Natural killer cell (primary cell): ENCODE measurements around the gene DARS1. TPM values are rescaled to one million over a fixed set of nuclear protein-coding genes. Genes with fewer than 3 reads are reported as not detected.
"Not testable (repeated sequence)": the region's sequence is repeated elsewhere in the genome, so short reads cannot be mapped to it uniquely, and the experiment has no call there.

Experiments
- ATAC-seq, 3 donors: fragments of 150-1000 bp in 2 of 3; fragments of 200-7000 bp in 1 of 3; cut with Tn5 transposase; 1 replicate in 1 of 3; 2 replicates in 2 of 3; pipeline ENCODE4 v1.10.0; 2021; ENCODE audit warnings: mild to moderate bottlenecking in 2 of 3, moderate library complexity in 2 of 3
- DNase-seq, 2 donors: peaks; one replicate each; pipeline versions ENCODE4 v3.0.0 to v3.0.0-alpha.2; 2013 to 2021; ENCODE audit warnings: mixed read lengths in 1 of 2
- H3K27ac ChIP-seq: one replicate; pipeline ENCODE4 v1.5.1; 2013; ENCODE audit warnings: mild to moderate bottlenecking, low read length
- H3K27me3 ChIP-seq: one replicate; pipeline ENCODE4 v1.6.1; 2013; ENCODE audit warnings: low read length; ENCODE audit not compliant: control insufficient read depth, insufficient read depth
- H3K36me3 ChIP-seq: one replicate; pipeline ENCODE4 v1.6.1; 2013; ENCODE audit warnings: low read length; ENCODE audit not compliant: control insufficient read depth, insufficient read depth
- H3K4me1 ChIP-seq: one replicate; pipeline ENCODE4 v1.6.1; 2013; ENCODE audit warnings: low read length; ENCODE audit not compliant: control insufficient read depth, insufficient read depth
- H3K4me3 ChIP-seq: one replicate; pipeline ENCODE4 v1.5.1; 2013; ENCODE audit warnings: low read length
- H3K9me3 ChIP-seq: one replicate; pipeline ENCODE4 v1.6.1; 2013; ENCODE audit warnings: low read length; ENCODE audit not compliant: control insufficient read depth, insufficient read depth
- H3K27ac Mint-ChIP-seq, 2 donors: one replicate each; pipeline ENCODE4 v1.8.0; 2022; ENCODE audit warnings: mild to moderate bottlenecking in 2 of 2, mixed read lengths in 2 of 2, moderate library complexity in 1 of 2
- H3K27me3 Mint-ChIP-seq, 2 donors: one replicate each; pipeline ENCODE4 v1.8.0; 2022; ENCODE audit warnings: low read depth in 2 of 2, mixed read lengths in 2 of 2
- H3K36me3 Mint-ChIP-seq: one replicate; pipeline ENCODE4 v1.8.0; 2022; ENCODE audit warnings: mixed read lengths
- H3K4me1 Mint-ChIP-seq, 2 donors: one replicate each; pipeline ENCODE4 v1.8.0; 2022; ENCODE audit warnings: mixed read lengths in 2 of 2
- H3K4me3 Mint-ChIP-seq: one replicate; pipeline ENCODE4 v1.8.0; 2022; ENCODE audit warnings: mild to moderate bottlenecking, moderate library complexity, mixed read lengths
- H3K9me3 Mint-ChIP-seq, 2 donors: one replicate each; pipeline ENCODE4 v1.8.0; 2022; ENCODE audit warnings: mixed read lengths in 2 of 2
- CTCF ChIP-seq: fragments of 200-600 bp; IDR thresholded peaks from one replicate; pipeline ENCODE4 v1.8.0; 2022; ENCODE audit warnings: antibody characterized with exemption
- WGBS: methylation state at CpG from one replicate; pipeline ENCODE4 v1.1.7; 2013; ENCODE audit warnings: missing lambda C conversion rate; ENCODE audit not compliant: insufficient coverage; 5-methylcytosine and 5-hydroxymethylcytosine counted together
- intact Hi-C: fragments of 100-400 bp; cut with micrococcal nuclease; formaldehyde crosslinking; loops from one replicate; pipeline ENCODE4 v1.14.2; 2022
- total RNA-seq, 4 donors: library from RNA; stranded (reverse); fragments of 120-200 nt in 1 of 4; gene quantifications; one replicate each; pipeline versions ENCODE4 v1.2.3 to v1.2.4, GENCODE V29; 2013 to 2022

DARS1 gene
- total RNA-seq, 3 donors from 2014 or later (not counting 1 experiment from before 2014, with no cell fraction given) = 28.4 to 31.3 (median 30.3) TPM

DNA sequence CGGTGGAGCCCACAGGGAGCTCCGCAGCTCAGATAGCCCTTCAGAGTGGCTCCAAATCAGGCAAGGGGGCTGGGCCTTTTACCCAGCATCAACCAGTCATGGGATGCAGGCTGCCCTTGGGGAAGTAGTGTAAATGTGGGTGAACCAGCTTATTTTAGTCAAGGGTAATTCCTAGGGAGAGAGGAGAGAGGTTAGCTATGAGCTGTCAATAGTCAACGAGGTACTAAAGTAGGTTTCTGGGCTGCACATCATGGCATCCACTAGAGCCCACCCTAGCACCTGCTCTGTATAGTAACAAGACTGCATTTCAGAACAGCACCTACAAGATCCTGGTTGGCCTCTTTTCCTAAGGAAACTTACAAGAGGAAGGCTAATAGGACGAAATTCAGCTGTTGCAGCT, 99.7 kb downstream of the DARS1 start:
- DNase-seq = no peak
- intact Hi-C loops = no loop called here
- peaks cover 0 to 2% of the 10 kb centered on the region in 2 donors for H3K9me3 Mint-ChIP-seq
- no peak overlapping the region for H3K27ac Mint-ChIP-seq
- 84% methylated on average over 4 of the region's 4 CpGs for WGBS
- no peaks in the 10 kb centered on the region for H3K36me3 Mint-ChIP-seq
- H3K4me3 Mint-ChIP-seq = no peak overlapping the region
- no peak overlapping the region for H3K4me3 ChIP-seq
- H3K4me1 Mint-ChIP-seq = no peaks in the 10 kb centered on the region
- H3K36me3 ChIP-seq = no peaks in the 10 kb centered on the region
- no peaks in the 10 kb centered on the region for H3K4me1 ChIP-seq
- ATAC-seq = no peak
- H3K27me3 Mint-ChIP-seq = peaks cover 10 to 25% of the 10 kb centered on the region in 2 donors
- peaks cover 2% of the 10 kb centered on the region for H3K27me3 ChIP-seq
- no peak for TF ChIP-seq CTCF
- H3K27ac ChIP-seq = no peak overlapping the region
- no peaks in the 10 kb centered on the region for H3K9me3 ChIP-seq

DNA sequence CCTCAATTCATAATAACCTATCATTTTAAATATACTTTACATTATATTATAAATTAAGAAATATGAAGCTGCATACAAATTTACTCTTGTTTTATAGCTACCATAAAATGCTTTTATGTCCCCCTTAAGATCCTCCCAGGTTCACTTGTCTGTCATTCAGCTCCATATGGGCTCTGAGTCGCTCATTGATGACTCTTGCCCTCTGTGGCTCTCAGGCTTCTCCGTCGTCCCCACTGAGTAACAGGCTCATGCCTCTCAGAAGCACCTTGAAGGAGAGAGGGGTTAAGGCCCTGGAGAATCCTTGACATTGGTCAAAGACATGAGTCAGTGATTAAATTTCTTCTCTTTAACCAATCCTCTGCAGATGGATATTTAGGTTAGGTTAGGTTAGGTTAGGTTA, 103.0 kb downstream of the DARS1 start:
- ATAC-seq (no peak), DNase-seq (no peak)
- Mint-ChIP-seq H3K27ac (no peak overlapping the region), H3K4me1 (peaks cover 4% of the 10 kb centered on the region in 2 donors), H3K9me3 (no peaks in the 10 kb centered on the region), H3K36me3 (no peaks in the 10 kb centered on the region), H3K4me3 (no peak overlapping the region), H3K27me3 (peaks cover 10 to 25% of the 10 kb centered on the region in 2 donors)
- TF ChIP-seq CTCF = no peak
- WGBS = 79% methylated on average over 3 of the region's 3 CpGs
- intact Hi-C loops = no loop called here
- Histone ChIP-seq H3K4me1 (peaks cover under 1% of the 10 kb centered on the region), H3K9me3 (no peaks in the 10 kb centered on the region), H3K36me3 (no peaks in the 10 kb centered on the region), H3K27ac (no peak overlapping the region), H3K27me3 (peaks cover 2% of the 10 kb centered on the region), H3K4me3 (no peak overlapping the region)

DNA sequence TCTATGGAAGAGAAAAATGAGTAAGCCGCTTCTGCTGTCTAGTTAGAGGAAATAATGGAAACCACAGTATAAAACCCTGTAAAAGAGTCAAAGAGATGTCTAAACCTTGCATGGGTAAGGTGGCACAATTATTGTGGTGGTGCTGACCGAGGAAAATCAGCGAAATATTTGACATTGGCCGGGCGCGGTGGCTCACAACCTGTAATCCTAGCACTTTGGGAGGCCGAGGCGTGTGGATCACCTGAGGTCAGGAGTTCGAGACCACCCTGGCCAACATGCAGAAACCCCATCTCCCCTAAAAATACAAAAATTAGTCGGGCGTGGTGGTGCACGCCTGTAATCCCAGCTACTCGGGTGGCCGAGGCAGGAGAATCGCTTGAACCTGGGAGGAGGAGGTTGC, 108.7 kb downstream of the DARS1 start:
- H3K9me3 ChIP-seq, H3K9me3 Mint-ChIP-seq, H3K36me3 Mint-ChIP-seq, ATAC-seq, H3K27me3 Mint-ChIP-seq, H3K27me3 ChIP-seq, H3K36me3 ChIP-seq, DNase-seq: not testable (repeated sequence)
- Mint-ChIP-seq H3K4me3 (peak overlapping the region; percentile 98), H3K27ac (peak overlapping the region; percentile 92 to 94), H3K4me1 (peaks cover 28 to 37% of the 10 kb centered on the region in 2 donors)
- 76% methylated on average over 15 of the region's 15 CpGs for WGBS
- Histone ChIP-seq H3K27ac (peak overlapping the region; percentile 90), H3K4me3 (peak overlapping the region; percentile 69), H3K4me1 (peaks cover 21% of the 10 kb centered on the region)
- intact Hi-C loops = loop anchor here (2.0 kb wide), 1 partner anchor 346 kb away; the partner anchor contains the start of genes R3HDM1 and ZRANB3

DNA sequence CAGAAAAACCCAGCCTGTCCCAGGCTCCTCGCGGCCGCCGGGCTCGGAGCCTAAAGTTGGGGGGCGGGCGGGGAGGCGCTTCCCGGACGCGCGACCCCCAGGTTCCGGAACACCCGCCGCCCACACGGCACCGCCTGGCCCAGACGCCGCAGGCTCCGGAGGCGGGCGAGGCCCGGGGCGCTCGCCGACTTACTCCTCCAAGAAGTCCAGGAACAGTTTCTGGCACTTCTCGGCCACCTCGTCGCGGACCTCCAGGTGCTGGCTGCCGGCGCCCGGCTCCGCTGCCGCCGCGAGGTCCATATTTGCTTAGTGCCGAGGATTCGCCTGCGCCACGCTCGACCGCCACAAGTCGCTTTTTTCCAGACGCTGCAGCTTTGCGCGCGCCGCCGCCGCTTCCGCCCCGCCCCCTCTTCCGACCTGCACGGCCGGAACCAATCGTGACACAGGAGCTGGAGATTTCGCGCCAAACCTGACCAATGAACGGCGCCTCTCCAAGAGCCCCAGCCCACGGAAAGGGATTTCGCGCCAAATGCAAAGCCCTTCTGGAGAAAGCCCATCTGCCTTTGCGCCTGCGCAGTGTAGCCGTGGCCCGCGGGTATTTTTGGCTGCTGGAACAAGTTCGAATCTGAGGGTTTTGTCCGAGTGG, 109.2 kb downstream of the DARS1 start, which contains the start of gene MCM6:
Gene MCM6 (minus strand): TSS at position 378 of the 646 bp plus-strand sequence. CDS start 78 bp downstream, at position 300.
- peak within 1 kb of the TSS; percentile 90 for H3K27ac ChIP-seq
- Mint-ChIP-seq H3K27ac (peak within 1 kb of the TSS; percentile 92 to 94), H3K9me3 (no peaks in the 10 kb centered on the region), H3K27me3 (no peaks in the 10 kb centered on the region), H3K36me3 (no peaks in the 10 kb centered on the region), H3K4me1 (peaks cover 28 to 37% of the 10 kb centered on the region in 2 donors), H3K4me3 (peak within 1 kb of the TSS; percentile 98)
- no peak for TF ChIP-seq CTCF
- H3K4me3 ChIP-seq = peak within 1 kb of the TSS; percentile 69
- ATAC-seq (peak; percentile 90 to 95 (median 92)), DNase-seq (peak; percentile 92 to 99)
- intact Hi-C loops = loop anchor here (2.0 kb wide), 1 partner anchor 345 kb away; the partner anchor contains the start of genes R3HDM1 and ZRANB3
- WGBS = under 1% methylated on average over 71 of the region's 71 CpGs
- no peaks in the 10 kb centered on the region for H3K9me3 ChIP-seq
- no peaks in the 10 kb centered on the region for H3K27me3 ChIP-seq
- H3K4me1 ChIP-seq = peaks cover 21% of the 10 kb centered on the region
- peaks cover 5% of the 10 kb centered on the region for H3K36me3 ChIP-seq
